HepG2 (cell line): ENCODE data around the gene BRINP1. TPM values are rescaled to one million over a fixed set of nuclear protein-coding genes. Genes with fewer than 3 reads are reported as not detected.

Experiments
- ATAC-seq: fragments of 200-7000 bp; cut with Tn5 transposase; 3 replicates; pipeline ENCODE4 v1.9.1; 2020; ENCODE audit warnings: mild to moderate bottlenecking, moderate library complexity
- BruUV-seq: library from RNA; stranded (reverse); fragments of 400-500 nt; replicated peaks from 2 replicates; lab custom pipeline; 2021; lab: Mats Ljungman, UMichigan
- CTCF ChIA-PET: fragments of 300-600 bp; formaldehyde crosslinking; extraction: SDS; loops from one replicate; lab custom pipeline; 2021; ENCODE audit warnings: low total read pairs, inconsistent platforms, low intra/inter-chr PET ratio; lab: Yijun Ruan, JAX
- POLR2A ChIA-PET: fragments of 350-600 bp; sonication (Branson Sonifier 250); formaldehyde crosslinking; loops from one replicate; lab custom pipeline; 2020; ENCODE audit warnings: antibody characterized with exemption, inconsistent platforms; lab: Yijun Ruan, JAX
- DNase-seq: peaks from one replicate; pipeline ENCODE4 v3.0.0-alpha.2; 2015; ENCODE audit warnings: low spot score
- FAIRE-seq: peaks from 3 replicates; lab custom pipeline; 2011; peaks lifted over from hg19 to GRCh38; lab: Jason Lieb, UNC
- H2AFZ ChIP-seq: one replicate; pipeline ENCODE4 v1.6.1; 2011; ENCODE audit warnings: low read length, inconsistent platforms
- H3K27ac ChIP-seq: fragments of 300-600 bp; 3 replicates; pipeline ENCODE4 v1.8.0; 2011; ENCODE audit warnings: mixed run types, mild to moderate bottlenecking, mixed read lengths, low read length, inconsistent platforms; ENCODE audit not compliant: insufficient read depth; ENCODE audit errors: extremely low read length
- H3K27me3 ChIP-seq, 2 experiments: fragments of 200-600 bp in 1 of 2; 2 replicates in 1 of 2; 3 replicates in 1 of 2; pipeline versions ENCODE4 v1.6.0 to v1.8.0; 2011; ENCODE audit warnings: low read length in 2 of 2, mild to moderate bottlenecking in 2 of 2, moderate library complexity in 2 of 2, inconsistent platforms in 1 of 2; ENCODE audit not compliant: insufficient read depth in 2 of 2, control insufficient read depth in 1 of 2
- H3K36me3 ChIP-seq, 2 experiments: fragments of 200-600 bp in 1 of 2; replicated peaks in 1 of 2; 2 replicates in 1 of 2; 3 replicates in 1 of 2; pipeline versions ENCODE4 v1.5.1 to v1.8.0; 2011; ENCODE audit warnings: low read length in 2 of 2, inconsistent platforms in 1 of 2; ENCODE audit not compliant: insufficient read depth in 2 of 2, control insufficient read depth in 1 of 2
- H3K4me1 ChIP-seq: 2 replicates; pipeline ENCODE4 v1.5.1; 2012; ENCODE audit warnings: low read length, inconsistent platforms; ENCODE audit not compliant: insufficient read depth
- H3K4me2 ChIP-seq: 2 replicates; pipeline ENCODE4 v1.6.0; 2011; ENCODE audit warnings: low read depth, low read length, inconsistent platforms
- H3K4me3 ChIP-seq, 3 experiments: fragments of 200-600 bp in 1 of 3; sonication (generic), shearing (Covaris generic) in 1 of 3; replicated peaks in 1 of 3; 2 replicates each; pipeline ENCODE4 v1.5.1; 2011 to 2016; ENCODE audit warnings: low read length in 3 of 3, inconsistent platforms in 2 of 3, low read depth in 2 of 3, mild to moderate bottlenecking in 2 of 3, control low read depth in 1 of 3, mixed read lengths in 1 of 3; ENCODE audit not compliant: insufficient read depth in 1 of 3
- H3K79me2 ChIP-seq: one replicate; pipeline ENCODE4 v1.6.1; 2011; ENCODE audit warnings: low read length, inconsistent platforms; ENCODE audit not compliant: insufficient read depth
- H3K9ac ChIP-seq: 2 replicates; pipeline ENCODE4 v1.6.0; 2011; ENCODE audit warnings: mild to moderate bottlenecking, low read depth, low read length, inconsistent platforms; ENCODE audit not compliant: insufficient read depth
- H3K9me3 ChIP-seq: 2 replicates; pipeline ENCODE4 v1.5.1; 2012; ENCODE audit warnings: mild to moderate bottlenecking, low read length
- H4K20me1 ChIP-seq: 2 replicates; pipeline ENCODE4 v1.6.0; 2011; ENCODE audit warnings: inconsistent platforms, mild to moderate bottlenecking, low read length, moderate library complexity; ENCODE audit not compliant: insufficient read depth
- CEBPZ ChIP-seq: IDR thresholded peaks from 2 replicates; pipeline ENCODE4 v1.6.1; 2012; ENCODE audit warnings: low read length, improper control_type of control experiment
- DRAP1 ChIP-seq: IDR thresholded peaks from 2 replicates; pipeline ENCODE4 v1.6.1; 2016; ENCODE audit warnings: missing genetic modification reagents, missing compliant biosample characterization
- KAT2B ChIP-seq: fragments of 150-350 bp; IDR thresholded peaks from 2 replicates; pipeline ENCODE4 v1.6.1; 2014; ENCODE audit warnings: low read depth, low read length, borderline replicate concordance
- TCF12 ChIP-seq, 2 experiments: fragments of 450-650 bp in 1 of 2; sonication (generic) in 1 of 2; formaldehyde crosslinking in 1 of 2; IDR thresholded peaks; 2 replicates each; pipeline versions ENCODE4 v1.6.1 to v1.8.0; 2017 to 2022; ENCODE audit warnings: antibody characterized with exemption in 1 of 2, mild to moderate bottlenecking in 1 of 2, missing genetic modification reagents in 1 of 2, moderate library complexity in 1 of 2
- ZNF407 ChIP-seq: sonication (generic); formaldehyde crosslinking; IDR thresholded peaks from one replicate; pipeline ENCODE4 v1.5.1; 2020; ENCODE audit warnings: mild to moderate bottlenecking, missing genetic modification reagents; ENCODE audit errors: not compliant biosample characterization
- WGBS: methylation state at CpG from one replicate; pipeline ENCODE4 v1.1.6; 2017; ENCODE audit warnings: low lambda C conversion rate; 5-methylcytosine and 5-hydroxymethylcytosine counted together
- in situ Hi-C: cut with HindIII; loops from 2 replicates; pipeline ENCODE4 v1.10.0; 2017; ENCODE audit warnings: low pct_unique_long_range_greater_than_20kb; ENCODE audit not compliant: extremely low pct_ligation_motif_present
- intact Hi-C: fragments of 100-400 bp; cut with micrococcal nuclease; formaldehyde crosslinking; loops from one replicate; pipeline ENCODE4 v1.10.0; 2022; ENCODE audit not compliant: unreplicated experiment
- polyA plus RNA-seq, 8 experiments: library from polyadenylated mRNA; depleted of rRNA in 3 of 8; stranded (reverse) in 7 of 8; unstranded in 1 of 8; fragments of >200 nt; fragmentation: Illumina TruSeq in 4 of 8; extraction: Trizol in 4 of 8; gene quantifications; 2 replicates each; pipeline versions ENCODE4 v1.2.1 to v1.2.3, GENCODE V29; 2011 to 2016; ENCODE audit warnings: low read depth in 4 of 8, missing spikeins in 1 of 8, mixed read lengths in 1 of 8; ENCODE audit not compliant: insufficient read depth in 1 of 8
- total RNA-seq, 5 experiments: library from RNA; depleted of rRNA; stranded (reverse); fragments of >200 nt; fragmentation: Illumina TruSeq; extraction: Trizol; gene quantifications; 2 replicates each; pipeline ENCODE4 v1.2.3, GENCODE V29; 2016; ENCODE audit warnings: low read depth in 1 of 5

BRINP1 gene
- total and polyA plus RNA-seq, 2 of the 13 experiments (the other 11 are each of a cell fraction or from before 2014, with no cell fraction given): not detected

GRCh38 chr9:119234636-119235035 is 134.6 kb downstream of the BRINP1 start (continued):
- TF ChIP-seq ZNF407 (no peak), TCF12 (IDR thresholded peaks at IDR 0.05) (no peak), TCF12 (CRISPR knock-in tag; IDR thresholded peaks at IDR 0.05) (no peak)

- no TSS peak for BruUV-seq
- no peak for DNase-seq
- no peak for ATAC-seq
- FAIRE-seq: no peak
- ChIA-PET POLR2A (no interaction called here), CTCF (no interaction called here)
- Histone ChIP-seq H3K4me1 (no peaks in the 10 kb centered on the region), H3K27me3 (no peaks in the 10 kb centered on the region), H3K36me3 (no peaks in the 10 kb centered on the region), H3K79me2 (no peaks in the 10 kb centered on the region), H3K4me3 (no peak overlapping the region), H3K9ac (no peak overlapping the region), H3K27ac (no peak overlapping the region), H3K9me3 (no peaks in the 10 kb centered on the region)
- in situ Hi-C loops: no loop called here
- TF ChIP-seq CEBPZ (no peak), KAT2B (no peak), DRAP1 (CRISPR knock-in tag) (no peak)
- TF ChIP-seq, all 625 proteins: peak for 0
- intact Hi-C loops: no loop called here
- H4K20me1 ChIP-seq: no peaks in the 10 kb centered on the region
- no peak overlapping the region for H2AFZ ChIP-seq
- WGBS: 31% methylated on average over 3 of the region's 3 CpGs
- H3K4me2 ChIP-seq: no peak overlapping the region
Observed at GRCh38 chr9:119227422-119227821, 141.8 kb downstream of the BRINP1 start.
